GM18858 (cell line): ENCODE results near the gene ZFAND5.

ENCODE experiments used
- ATAC-seq: cut with Tn5 transposase; IDR thresholded peaks from one replicate; pipeline ENCODE4 v1.9.1; 2021; ENCODE audit not compliant: unreplicated experiment

The ZFAND5 gene

DNA sequence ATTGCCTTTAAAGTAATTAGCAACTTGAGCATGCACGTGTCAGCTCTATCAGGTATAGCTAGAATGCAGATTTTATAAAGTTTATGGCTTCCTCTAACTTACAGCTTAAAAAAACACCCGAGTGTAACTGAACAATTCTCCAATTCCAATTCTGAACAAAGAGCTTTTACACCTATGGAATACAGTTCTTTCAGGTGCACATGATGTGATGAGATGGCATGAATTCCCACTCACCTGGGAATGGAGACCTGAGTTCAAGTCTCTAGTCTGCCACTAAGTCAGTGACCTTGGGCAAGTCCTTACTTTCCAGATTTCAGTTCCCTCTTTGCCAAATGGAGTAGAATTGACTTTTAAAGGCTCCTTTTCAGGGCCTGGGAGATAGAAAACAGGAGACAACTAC is 1.8 kb downstream of the ZFAND5 start:
- no peak for ATAC-seq

GRCh38 chr9:72362680-72363139 is 2.3 kb downstream of the ZFAND5 start:
- peak; percentile 38 for ATAC-seq

GRCh38 chr9:72362118-72362531 is 2.9 kb downstream of the ZFAND5 start:
- no peak for ATAC-seq

GRCh38 chr9:72361217-72361616 is 3.8 kb downstream of the ZFAND5 start:
- no peak for ATAC-seq

DNA sequence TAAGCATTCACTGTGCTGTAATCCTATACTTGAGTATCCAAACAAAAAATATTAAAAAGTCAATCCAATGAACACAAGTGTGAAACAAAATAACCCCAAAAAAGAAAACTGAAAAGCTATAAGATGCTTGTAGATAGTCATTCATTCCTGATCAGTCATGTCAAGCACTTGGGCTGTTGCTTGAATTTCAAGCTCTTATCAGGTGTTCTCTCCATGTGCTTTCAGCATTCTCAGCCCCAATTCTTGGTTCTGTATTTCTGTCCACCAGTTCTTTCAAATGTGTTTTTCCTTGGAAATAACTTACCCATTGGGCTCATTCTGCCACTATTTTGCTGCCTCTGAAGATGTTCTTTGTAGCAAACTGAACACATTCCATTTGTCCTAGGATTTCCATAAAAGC is 4.7 kb downstream of the ZFAND5 start:
- no peak for ATAC-seq

- ATAC-seq: no peak
Measured at GRCh38 chr9:72356041-72356582, 8.9 kb downstream of the ZFAND5 start.

- no peak for ATAC-seq
Measured at GRCh38 chr9:72355153-72355552, 9.9 kb downstream of the ZFAND5 start.

GRCh38 chr9:72354704-72355103 is 10.3 kb downstream of the ZFAND5 start:
- ATAC-seq: no peak

- no peak for ATAC-seq
Measured at GRCh38 chr9:72353455-72354116, 11.4 kb downstream of the ZFAND5 start.

GRCh38 chr9:72352911-72353388 is 12.1 kb downstream of the ZFAND5 start:
- no peak for ATAC-seq

GRCh38 chr9:72351538-72352453 is 13.2 kb downstream of the ZFAND5 start:
- no peak for ATAC-seq

DNA sequence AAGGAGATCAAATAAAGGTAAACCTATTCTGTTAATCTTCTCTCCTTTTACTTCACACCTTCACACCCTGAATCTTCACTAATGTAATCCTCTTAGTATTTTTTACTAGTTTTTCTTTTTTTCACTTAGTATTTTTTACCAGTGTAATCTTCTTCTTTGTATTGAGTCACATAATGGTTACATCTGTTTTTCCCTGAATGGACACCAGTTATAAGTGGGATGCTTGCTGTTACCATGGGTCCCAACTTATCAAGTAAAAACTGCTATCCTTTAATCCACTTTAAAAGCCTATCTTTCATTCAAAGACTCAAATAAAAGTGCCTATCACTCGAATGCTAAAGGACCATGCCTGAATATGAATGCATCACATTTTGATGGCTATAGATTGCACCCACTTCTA is 15.1 kb downstream of the ZFAND5 start:
- no peak for ATAC-seq

- no peak for ATAC-seq
Measured at GRCh38 chr9:72349240-72349639, 15.8 kb downstream of the ZFAND5 start.

DNA sequence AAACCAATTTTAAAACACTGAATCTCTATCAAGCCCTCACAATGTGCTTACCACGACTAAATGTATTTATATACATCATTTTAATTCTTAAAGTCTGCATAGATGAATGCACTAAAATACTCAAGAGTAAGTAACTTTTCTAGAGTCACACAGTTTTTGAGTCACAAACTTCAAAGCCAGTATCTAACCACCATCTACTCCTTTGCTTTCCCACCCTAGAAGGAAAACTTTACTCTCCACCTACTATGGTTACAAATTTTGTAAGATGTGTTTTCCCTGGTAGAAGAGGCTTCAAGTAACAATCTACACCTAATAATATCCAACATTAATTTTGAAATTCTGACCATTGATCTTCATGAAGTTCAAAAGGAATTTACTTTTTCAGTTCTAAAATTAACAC is 18.7 kb downstream of the ZFAND5 start:
- ATAC-seq: no peak

GRCh38 chr9:72338631-72339030 is 26.4 kb downstream of the ZFAND5 start:
- ATAC-seq: no peak

DNA sequence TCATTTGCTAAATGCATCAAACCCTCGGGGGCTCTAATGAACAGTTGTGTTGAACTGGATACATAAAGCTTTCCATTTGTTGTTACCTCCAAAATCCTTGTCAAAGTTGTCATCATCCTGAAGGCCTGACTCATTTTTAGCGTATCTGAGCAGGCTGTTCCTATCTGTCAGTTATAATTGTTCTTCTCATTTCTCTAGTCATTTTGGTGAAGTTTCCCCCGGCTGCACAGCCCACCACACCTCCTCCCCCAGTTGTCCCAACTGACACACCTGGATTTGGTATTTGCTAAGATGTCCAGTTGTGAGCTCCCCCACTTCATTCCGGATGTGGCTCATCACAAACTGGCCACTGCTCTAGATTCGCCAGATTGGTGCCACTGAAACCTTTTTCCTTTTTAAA is 27.7 kb downstream of the ZFAND5 start:
- ATAC-seq: no peak

DNA sequence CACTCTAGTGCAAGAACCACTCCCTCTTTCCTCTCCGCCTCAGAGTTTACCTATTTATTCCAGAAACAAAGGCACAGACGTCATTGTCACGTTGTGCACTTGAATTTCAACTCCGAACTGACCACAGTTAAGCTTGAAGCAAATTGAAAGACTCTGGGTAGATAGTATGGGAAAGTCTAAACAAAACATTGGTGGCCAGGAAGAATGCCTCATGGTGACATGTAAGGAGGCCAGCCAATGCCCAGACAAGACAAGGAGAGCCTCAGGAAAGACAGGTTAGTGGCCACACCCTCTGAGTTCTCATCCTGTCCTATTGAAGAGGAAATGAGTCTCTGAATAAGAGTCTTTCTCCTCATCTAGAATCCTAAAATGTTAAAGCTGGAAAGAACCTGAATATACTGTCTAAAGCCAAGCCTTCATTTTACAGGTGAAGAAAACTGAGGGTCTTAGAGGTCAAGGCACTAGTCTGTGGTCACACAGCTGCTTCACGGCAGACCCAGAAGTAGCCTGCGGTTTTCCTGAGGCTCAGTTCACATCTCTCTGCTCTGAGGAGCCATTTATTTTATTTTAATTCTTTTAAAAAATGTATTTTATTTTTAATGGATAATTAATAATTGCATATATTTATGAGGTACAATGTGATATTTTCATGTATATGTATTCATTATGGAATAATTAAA is 30.2 kb downstream of the ZFAND5 start:
- ATAC-seq: no peak

DNA sequence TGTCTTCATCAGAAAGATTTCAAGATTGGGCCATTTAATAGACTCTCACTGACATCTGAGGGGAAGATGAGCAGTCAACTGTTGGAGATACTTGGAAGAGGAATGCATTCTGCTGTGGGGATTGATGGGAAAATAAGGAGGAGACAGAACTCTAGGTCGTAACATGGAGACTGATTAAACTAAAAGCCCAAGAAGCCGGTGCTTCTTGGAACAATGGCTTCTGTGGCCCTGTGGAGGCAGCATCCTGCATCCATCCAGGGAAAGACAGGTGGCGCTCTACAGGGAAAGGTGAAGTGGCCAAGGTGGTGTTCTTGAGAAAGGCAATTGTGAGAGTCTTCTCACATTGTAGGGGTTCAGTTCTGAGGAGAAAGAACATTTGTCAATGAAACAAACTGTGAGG is 31.3 kb downstream of the ZFAND5 start:
- no peak for ATAC-seq

DNA sequence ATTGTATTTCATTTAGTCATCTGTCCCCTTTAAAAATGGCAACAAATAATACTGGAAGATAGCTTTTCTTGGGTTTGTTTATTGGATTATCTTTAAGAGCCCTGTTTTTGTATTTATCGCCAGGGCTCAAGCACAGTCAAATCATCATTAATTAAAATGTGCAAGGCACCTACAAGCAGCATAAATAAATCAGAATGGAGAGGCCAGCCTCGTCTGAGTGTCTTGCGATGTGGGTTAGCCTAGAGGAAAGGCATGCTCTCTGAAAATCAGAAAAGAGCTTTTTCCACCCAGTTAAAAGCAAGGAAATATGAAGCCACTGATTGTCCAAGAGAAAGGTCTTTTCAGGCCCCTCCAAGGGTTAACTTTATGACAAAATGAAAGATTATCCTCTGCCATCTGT is 31.8 kb downstream of the ZFAND5 start:
- ATAC-seq: no peak

DNA sequence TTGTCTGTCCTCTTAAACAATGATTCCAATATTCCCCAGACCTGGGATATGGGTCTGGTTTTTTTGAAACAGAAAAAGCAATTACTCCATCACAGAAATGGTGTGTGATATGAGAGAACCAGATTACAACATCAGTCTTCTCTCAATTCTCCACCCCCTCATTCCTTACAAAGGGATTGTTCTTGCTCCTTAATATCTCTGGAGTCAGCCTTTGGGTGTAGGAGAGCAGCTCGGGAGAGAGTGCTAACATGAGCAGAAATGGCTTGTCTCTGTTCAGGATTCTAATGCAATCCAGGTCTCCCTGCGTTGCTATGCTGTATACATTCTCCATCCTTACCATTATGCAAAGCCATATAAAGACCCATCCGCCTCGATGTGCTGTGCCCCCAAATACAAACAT is 32.7 kb downstream of the ZFAND5 start:
- ATAC-seq: no peak

DNA sequence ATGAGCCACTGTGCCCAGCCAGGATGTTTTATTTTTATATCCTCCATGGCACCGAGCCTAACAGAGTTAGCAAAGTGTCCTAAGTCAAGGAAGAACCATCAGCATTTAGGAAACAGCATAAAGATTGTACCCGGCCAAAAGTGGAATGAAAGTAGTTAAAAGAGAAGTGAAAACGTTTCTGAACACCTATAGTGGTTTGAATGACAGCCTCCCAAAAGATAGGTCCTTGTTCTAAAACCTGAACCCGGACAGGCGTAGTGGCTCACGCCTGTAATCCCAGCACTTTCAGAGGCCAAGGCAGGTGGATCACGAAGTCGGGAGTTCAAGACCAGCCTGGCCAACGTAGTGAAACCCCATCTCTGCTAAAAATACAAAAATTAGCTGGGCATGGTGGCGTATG is 37.4 kb downstream of the ZFAND5 start:
- no peak for ATAC-seq
